Esophagus (tissue), 2 donors: ENCODE measurements around the gene ZIC5. TPM values are rescaled to one million over a fixed set of nuclear protein-coding genes. Genes with fewer than 3 reads are reported as not detected.

ENCODE experiments used
- H3K27ac ChIP-seq, 2 donors: one replicate each; pipeline ENCODE4 v1.5.1; 2013; ENCODE audit warnings: low read depth in 2 of 2, mild to moderate bottlenecking in 2 of 2, inconsistent platforms in 1 of 2, low read length in 1 of 2, moderate library complexity in 1 of 2
- H3K27me3 ChIP-seq, 2 donors: one replicate each; pipeline ENCODE4 v1.6.1; 2013; ENCODE audit warnings: low read length in 2 of 2, control low read depth in 1 of 2, mild to moderate bottlenecking in 1 of 2; ENCODE audit not compliant: insufficient read depth in 2 of 2, control insufficient read depth in 1 of 2
- H3K36me3 ChIP-seq, 2 donors: one replicate each; pipeline ENCODE4 v1.6.1; 2013; ENCODE audit warnings: low read length in 1 of 2; ENCODE audit not compliant: control insufficient read depth in 2 of 2, insufficient read depth in 2 of 2
- H3K4me1 ChIP-seq, 2 donors: one replicate each; pipeline ENCODE4 v1.6.1; 2013; ENCODE audit warnings: low read length in 1 of 2; ENCODE audit not compliant: control insufficient read depth in 2 of 2, insufficient read depth in 2 of 2
- H3K4me3 ChIP-seq, 2 donors: one replicate each; pipeline ENCODE4 v1.5.1; 2013; ENCODE audit warnings: low read length in 2 of 2, mild to moderate bottlenecking in 2 of 2, low read depth in 1 of 2, moderate library complexity in 1 of 2
- H3K9me3 ChIP-seq, 2 donors: one replicate each; pipeline ENCODE4 v1.6.1; 2013; ENCODE audit warnings: mild to moderate bottlenecking in 2 of 2, low read depth in 1 of 2, low read length in 1 of 2, moderate library complexity in 1 of 2; ENCODE audit not compliant: control insufficient read depth in 2 of 2, insufficient read depth in 1 of 2
- WGBS, 2 donors: extraction: QIAGEN DNeasy Blood & Tissue Kit; methylation state at CpG; one replicate each; pipeline ENCODE4 v1.1.7; 2013; 5-methylcytosine and 5-hydroxymethylcytosine counted together
- polyA plus RNA-seq, 2 donors: library from polyadenylated mRNA; stranded (reverse); fragments of 200-250 nt; gene quantifications; one replicate each; pipeline ENCODE4 v1.2.3, GENCODE V29; 2013
- donor health status: healthy with polysubstance abuse.
- donor health status: Bipolar disorder and iron deficiency.

ZIC5 gene
- polyA plus RNA-seq, 2 donors = not detected

DNA sequence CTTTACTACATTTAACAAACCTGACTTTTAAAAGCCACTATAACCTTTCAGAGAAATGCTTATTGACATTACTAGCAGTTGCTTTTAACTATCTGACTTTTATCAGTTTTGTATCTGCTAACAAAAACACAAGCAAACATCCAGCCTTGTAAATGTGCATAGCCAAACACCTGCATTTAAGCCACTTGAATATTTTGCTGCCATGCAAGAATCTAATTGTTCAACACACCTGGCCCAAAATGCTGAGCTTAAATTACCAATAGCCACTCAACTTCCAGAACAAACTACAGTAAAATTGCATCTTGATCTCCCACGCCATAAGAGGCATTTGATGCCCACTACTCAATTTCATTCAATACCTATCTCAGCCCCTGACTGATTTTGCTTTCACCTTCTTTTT is 9.3 kb downstream of the ZIC5 start:
- H3K27me3 ChIP-seq = peaks cover 0 to 18% of the 10 kb centered on the region in 2 donors
- H3K4me1 ChIP-seq = peaks cover 4 to 11% of the 10 kb centered on the region in 2 donors
- H3K9me3 ChIP-seq = peaks cover 0 to 5% of the 10 kb centered on the region in 2 donors
- WGBS, 2 donors = 52 to 60% methylated on average over 1 of the region's 1 CpG
- H3K27ac ChIP-seq = no peak overlapping the region
- H3K4me3 ChIP-seq = no peak overlapping the region
- no peaks in the 10 kb centered on the region for H3K36me3 ChIP-seq

DNA sequence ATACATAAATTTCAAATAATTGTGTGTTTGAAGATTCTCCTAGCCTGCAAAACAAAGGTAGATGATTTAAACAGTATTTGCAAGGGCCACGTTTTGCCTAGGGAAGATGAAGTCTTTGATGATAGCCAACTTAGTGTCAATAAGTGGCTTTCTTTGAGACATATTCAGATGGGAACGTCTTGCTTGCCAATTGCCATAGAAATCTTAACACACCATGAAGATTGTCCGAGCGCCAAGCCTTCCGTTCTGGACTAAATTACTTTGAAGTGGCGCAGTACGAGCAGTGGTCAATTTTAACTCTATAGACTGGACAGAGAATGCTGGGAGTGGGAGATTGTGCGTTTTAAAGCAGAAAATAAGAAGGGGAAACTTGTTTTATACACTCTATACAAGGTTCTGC is 9.9 kb downstream of the ZIC5 start:
- H3K36me3 ChIP-seq = no peaks in the 10 kb centered on the region
- H3K27ac ChIP-seq = no peak overlapping the region
- 55 to 58% methylated on average over 8 of the region's 8 CpGs for WGBS, 2 donors
- H3K4me1 ChIP-seq = peaks cover 8 to 13% of the 10 kb centered on the region in 2 donors
- H3K27me3 ChIP-seq = peaks cover 0 to 24% of the 10 kb centered on the region in 2 donors
- peaks cover 0 to 5% of the 10 kb centered on the region in 2 donors for H3K9me3 ChIP-seq
- H3K4me3 ChIP-seq = no peak overlapping the region

DNA sequence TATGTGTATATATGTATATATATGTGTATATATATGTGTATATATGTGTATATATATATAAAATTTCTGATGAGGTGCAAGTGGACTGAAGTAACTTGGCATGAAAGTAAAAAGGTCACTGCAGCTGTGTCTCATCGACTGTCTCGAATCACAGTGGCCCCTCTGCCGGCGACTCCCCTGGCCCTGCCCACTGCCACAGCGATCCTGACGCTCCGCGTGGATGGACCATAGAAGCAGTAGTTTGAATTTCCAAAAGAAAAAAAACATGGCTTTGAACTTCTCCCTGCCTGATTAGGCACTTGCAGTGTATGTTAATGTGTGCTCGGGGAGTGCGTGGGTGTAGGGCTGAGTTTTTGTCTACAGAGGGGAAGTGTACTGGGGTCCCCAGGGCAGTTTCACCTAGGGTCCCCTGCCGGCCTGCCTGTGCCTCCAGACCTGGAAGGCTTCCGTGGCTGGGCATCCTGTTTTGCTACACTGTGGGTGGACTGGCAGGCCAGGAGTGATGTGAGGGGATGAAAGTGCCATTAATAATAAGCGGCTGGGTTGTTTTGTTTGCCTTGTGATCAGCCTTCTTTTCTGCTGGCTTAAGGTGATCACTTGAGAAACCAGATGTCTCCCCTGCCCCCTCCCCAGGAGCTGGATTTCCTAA is 10.8 kb downstream of the ZIC5 start:
- Histone ChIP-seq H3K36me3 (no peaks in the 10 kb centered on the region), H3K4me1 (peaks cover 14 to 18% of the 10 kb centered on the region in 2 donors), H3K9me3 (peaks cover 0 to 5% of the 10 kb centered on the region in 2 donors), H3K27me3 (peaks cover 0 to 31% of the 10 kb centered on the region in 2 donors), H3K4me3 (no peak overlapping the region), H3K27ac (no peak overlapping the region)
- 16 to 20% methylated on average over 13 of the region's 13 CpGs for WGBS, 2 donors

- Histone ChIP-seq H3K27ac (no peak overlapping the region), H3K36me3 (no peaks in the 10 kb centered on the region), H3K9me3 (peaks cover 0 to 5% of the 10 kb centered on the region in 2 donors), H3K4me1 (peaks cover 15 to 20% of the 10 kb centered on the region in 2 donors), H3K27me3 (peaks cover 0 to 35% of the 10 kb centered on the region in 2 donors), H3K4me3 (peak overlapping the region in 1 of 2 donors; percentile 31)
- 7 to 10% methylated on average over 49 of the region's 49 CpGs for WGBS, 2 donors
Measured at GRCh38 chr13:99959540-99960230, 11.9 kb downstream of the ZIC5 start.

- Histone ChIP-seq H3K27me3 (peaks cover 0 to 35% of the 10 kb centered on the region in 2 donors), H3K9me3 (peaks cover 0 to 5% of the 10 kb centered on the region in 2 donors), H3K4me3 (no peak overlapping the region), H3K4me1 (peaks cover 15 to 20% of the 10 kb centered on the region in 2 donors), H3K36me3 (no peaks in the 10 kb centered on the region), H3K27ac (no peak overlapping the region)
- WGBS, 2 donors = 23 to 24% methylated on average over 10 of the region's 10 CpGs
Measured at GRCh38 chr13:99959127-99959539, 12.4 kb downstream of the ZIC5 start.

GRCh38 chr13:99958406-99959126 is 13.0 kb downstream of the ZIC5 start:
- peaks cover 0 to 35% of the 10 kb centered on the region in 2 donors for H3K27me3 ChIP-seq
- H3K9me3 ChIP-seq = peaks cover 0 to 5% of the 10 kb centered on the region in 2 donors
- H3K36me3 ChIP-seq = no peaks in the 10 kb centered on the region
- H3K27ac ChIP-seq = no peak overlapping the region
- H3K4me1 ChIP-seq = peaks cover 15 to 20% of the 10 kb centered on the region in 2 donors
- 20% methylated on average over 35 of the region's 35 CpGs for WGBS, 2 donors
- H3K4me3 ChIP-seq = no peak overlapping the region

GRCh38 chr13:99956473-99957349 is 14.9 kb downstream of the ZIC5 start:
- Histone ChIP-seq H3K9me3 (peaks cover 0 to 5% of the 10 kb centered on the region in 2 donors), H3K4me3 (peak overlapping the region; percentile 9 to 23), H3K27ac (no peak overlapping the region), H3K36me3 (no peaks in the 10 kb centered on the region), H3K4me1 (peaks cover 15 to 20% of the 10 kb centered on the region in 2 donors), H3K27me3 (peaks cover 0 to 35% of the 10 kb centered on the region in 2 donors)
- 3% methylated on average over 61 to 68 of the region's 68 CpGs for WGBS, 2 donors

DNA sequence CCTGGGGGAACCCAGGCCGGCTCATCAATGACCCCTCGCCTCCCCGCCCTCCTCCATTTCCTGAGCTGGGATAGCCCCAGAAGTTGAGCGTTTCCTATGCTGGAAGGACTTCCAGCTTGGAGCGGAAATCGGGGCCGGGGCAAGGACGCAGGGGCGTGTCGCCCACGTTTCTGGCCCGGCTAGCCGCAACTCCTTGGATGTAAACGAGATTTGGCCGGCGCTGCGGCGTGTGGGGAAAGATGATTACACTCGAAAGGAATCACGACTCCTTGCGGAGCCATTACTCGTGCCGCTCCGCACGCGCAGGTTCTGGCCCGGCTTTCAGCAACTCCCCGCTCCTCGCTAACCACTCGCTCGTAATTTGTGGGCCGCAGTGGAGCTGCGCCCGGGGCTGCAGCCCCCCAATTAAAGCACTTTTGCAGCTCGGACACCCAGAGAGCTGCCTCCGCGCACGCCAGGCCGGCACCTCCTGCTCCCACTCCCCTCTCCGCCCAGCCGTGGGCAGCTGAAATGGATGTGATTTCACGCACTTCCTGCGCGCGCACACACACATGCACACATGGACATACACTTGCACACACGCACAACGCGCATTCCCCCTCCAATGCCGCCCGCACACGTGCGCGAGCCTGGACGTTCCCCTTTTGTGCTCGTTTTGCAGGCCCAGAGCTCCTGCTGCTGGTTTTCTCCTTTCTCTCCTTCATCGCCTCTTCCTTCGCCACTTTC is 15.7 kb downstream of the ZIC5 start:
- Histone ChIP-seq H3K36me3 (no peaks in the 10 kb centered on the region), H3K4me3 (peak overlapping the region in 1 of 2 donors; percentile 23), H3K9me3 (peaks cover 0 to 5% of the 10 kb centered on the region in 2 donors), H3K27ac (no peak overlapping the region), H3K27me3 (peaks cover 0 to 33% of the 10 kb centered on the region in 2 donors), H3K4me1 (peaks cover 15 to 20% of the 10 kb centered on the region in 2 donors)
- WGBS, 2 donors = 4 to 5% methylated on average over 56 to 57 of the region's 57 CpGs
